Measurements from ENCODE around the gene GLIPR2. TPM values are rescaled to one million over a fixed set of nuclear protein-coding genes. Genes with fewer than 3 reads are reported as not detected.
A peak's percentile ranks its signal among the peaks of the same experiment; 100 is the strongest.

GLIPR2 gene
- total RNA-seq, 1 experiment from 2014 or later, result 20.3 TPM

- no peak for DNase-seq
- Histone ChIP-seq H3K36me3 (no peaks in the 10 kb centered on the region), H3K9me3 (peaks cover under 1% of the 10 kb centered on the region; the same call in 1 of the 2 replicates), H3K4me3 (peak overlapping the region; percentile 56), H3K27me3 (peaks cover 13% of the 10 kb centered on the region; the same call in 1 of the 2 replicates)
Observed at GRCh38 chr9:36136894-36137391, 410 bp downstream of the GLIPR2 start.

- H3K27me3 ChIP-seq, result peaks cover 13% of the 10 kb centered on the region; the same call in 1 of the 2 replicates
- peak overlapping the region; percentile 56 for H3K4me3 ChIP-seq
- H3K36me3 ChIP-seq, result no peaks in the 10 kb centered on the region
- H3K9me3 ChIP-seq, result no peaks in the 10 kb centered on the region
- DNase-seq, result no peak
Observed at GRCh38 chr9:36137392-36138004, 965 bp downstream of the GLIPR2 start.

GRCh38 chr9:36138496-36138895 lies 2.0 kb downstream of the GLIPR2 start:
- no peaks in the 10 kb centered on the region for H3K36me3 ChIP-seq
- DNase-seq, result no peak
- H3K4me3 ChIP-seq, result no peak overlapping the region
- H3K27me3 ChIP-seq, result peaks cover 13% of the 10 kb centered on the region; the same call in 1 of the 2 replicates
- no peaks in the 10 kb centered on the region for H3K9me3 ChIP-seq

- Histone ChIP-seq H3K36me3 (no peaks in the 10 kb centered on the region), H3K27me3 (peaks cover 13% of the 10 kb centered on the region; the same call in 1 of the 2 replicates), H3K9me3 (no peaks in the 10 kb centered on the region), H3K4me3 (no peak overlapping the region)
- DNase-seq, result peak; percentile 0
Observed at GRCh38 chr9:36138901-36139300, 2.4 kb downstream of the GLIPR2 start.

- Histone ChIP-seq H3K36me3 (no peaks in the 10 kb centered on the region), H3K9me3 (peaks cover 3% of the 10 kb centered on the region), H3K27me3 (peaks cover 13% of the 10 kb centered on the region; the same call in 1 of the 2 replicates), H3K4me3 (no peak overlapping the region)
- DNase-seq, result no peak
Observed at GRCh38 chr9:36140086-36141084, 3.9 kb downstream of the GLIPR2 start.

- peaks cover 11% of the 10 kb centered on the region; the same call in 1 of the 2 replicates for H3K27me3 ChIP-seq
- peaks cover 12% of the 10 kb centered on the region for H3K9me3 ChIP-seq
- peak; percentile 71 for DNase-seq
- no peaks in the 10 kb centered on the region for H3K36me3 ChIP-seq
- no peak overlapping the region for H3K4me3 ChIP-seq
Observed at GRCh38 chr9:36141288-36141687, 4.8 kb downstream of the GLIPR2 start.

- Histone ChIP-seq H3K9me3 (peaks cover 16% of the 10 kb centered on the region), H3K36me3 (no peaks in the 10 kb centered on the region), H3K27me3 (peaks cover 11% of the 10 kb centered on the region; the same call in 1 of the 2 replicates), H3K4me3 (no peak overlapping the region)
- DNase-seq, result no peak
Observed at GRCh38 chr9:36141761-36142160, 5.2 kb downstream of the GLIPR2 start.

GRCh38 chr9:36142510-36143244 lies 6.1 kb downstream of the GLIPR2 start:
- H3K36me3 ChIP-seq, result no peaks in the 10 kb centered on the region; the same call in 1 of the 2 replicates
- no peak overlapping the region for H3K4me3 ChIP-seq
- DNase-seq, result no peak
- H3K9me3 ChIP-seq, result peaks cover 16% of the 10 kb centered on the region
- 0 out of 2 replicates have a peak, but pooled peaks cover 2% of the 10 kb centered on the region for H3K27me3 ChIP-seq

- H3K4me3 ChIP-seq, result no peak overlapping the region
- H3K36me3 ChIP-seq, result no peaks in the 10 kb centered on the region; the same call in 1 of the 2 replicates
- DNase-seq, result no peak
- H3K27me3 ChIP-seq, result no peaks in the 10 kb centered on the region
- peaks cover 16% of the 10 kb centered on the region for H3K9me3 ChIP-seq
Observed at GRCh38 chr9:36143245-36143641, 6.7 kb downstream of the GLIPR2 start.

- Histone ChIP-seq H3K27me3 (no peaks in the 10 kb centered on the region), H3K9me3 (peaks cover 16% of the 10 kb centered on the region), H3K36me3 (no peaks in the 10 kb centered on the region; the same call in 1 of the 2 replicates), H3K4me3 (no peak overlapping the region)
- DNase-seq, result no peak
Observed at GRCh38 chr9:36144309-36145232, 8.0 kb downstream of the GLIPR2 start.

GRCh38 chr9:36145970-36146369 lies 9.4 kb downstream of the GLIPR2 start:
- H3K4me3 ChIP-seq, result no peak overlapping the region
- no peaks in the 10 kb centered on the region for H3K27me3 ChIP-seq
- no peak for DNase-seq
- no peaks in the 10 kb centered on the region; the same call in 1 of the 2 replicates for H3K36me3 ChIP-seq
- H3K9me3 ChIP-seq, result peaks cover 16% of the 10 kb centered on the region

- Histone ChIP-seq H3K27me3 (no peaks in the 10 kb centered on the region), H3K36me3 (no peaks in the 10 kb centered on the region; the same call in 1 of the 2 replicates), H3K4me3 (no peak overlapping the region), H3K9me3 (peaks cover 16% of the 10 kb centered on the region)
- DNase-seq, result no peak
Observed at GRCh38 chr9:36146651-36147050, 10.1 kb downstream of the GLIPR2 start.

- Histone ChIP-seq H3K27me3 (no peaks in the 10 kb centered on the region), H3K36me3 (no peaks in the 10 kb centered on the region; the same call in 1 of the 2 replicates), H3K9me3 (peaks cover 16% of the 10 kb centered on the region), H3K4me3 (no peak overlapping the region)
- no peak for DNase-seq
Observed at GRCh38 chr9:36147441-36148175, 11.1 kb downstream of the GLIPR2 start.

GRCh38 chr9:36148311-36149051 lies 11.9 kb downstream of the GLIPR2 start:
- H3K4me3 ChIP-seq, result no peak overlapping the region
- DNase-seq, result peak; percentile 100
- H3K27me3 ChIP-seq, result no peaks in the 10 kb centered on the region
- no peaks in the 10 kb centered on the region; the same call in 1 of the 2 replicates for H3K36me3 ChIP-seq
- H3K9me3 ChIP-seq, result peaks cover 16% of the 10 kb centered on the region
